Measurements from ENCODE around the gene RNF133.

RNF133 gene

GRCh38 chr7:122699017-122699416 is at the start of gene RNF133:
Gene RNF133 (minus strand): TSS chr7:122699117. CDS start chr7:122698918, 199 bp downstream.
- no peak for DNase-seq

- no peak for DNase-seq
These were observed 49.3 kb upstream of the RNF133 start for GRCh38 chr7:122748195-122748594.

GRCh38 chr7:122746948-122747347 is 48.0 kb upstream of the RNF133 start:
- DNase-seq: no peak

DNA sequence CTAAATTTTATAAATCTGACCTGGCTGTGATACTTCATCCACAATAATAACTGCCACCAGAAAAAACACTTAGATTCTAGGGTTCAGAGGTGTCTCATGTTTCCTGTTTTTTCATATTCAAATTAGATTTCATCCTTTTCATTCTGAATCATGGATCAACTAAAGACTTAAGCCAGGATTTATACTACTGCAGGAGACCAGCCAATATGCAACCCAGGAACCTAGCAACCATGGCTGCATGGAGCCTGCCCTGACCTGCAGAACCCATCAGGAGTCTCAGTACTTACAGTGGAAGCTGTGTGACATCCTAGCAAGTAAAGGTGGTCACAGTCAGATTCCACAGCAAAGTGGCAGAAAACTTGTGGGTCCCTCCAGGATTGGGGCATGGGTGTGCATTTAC is 44.3 kb upstream of the RNF133 start:
- DNase-seq: no peak

DNA sequence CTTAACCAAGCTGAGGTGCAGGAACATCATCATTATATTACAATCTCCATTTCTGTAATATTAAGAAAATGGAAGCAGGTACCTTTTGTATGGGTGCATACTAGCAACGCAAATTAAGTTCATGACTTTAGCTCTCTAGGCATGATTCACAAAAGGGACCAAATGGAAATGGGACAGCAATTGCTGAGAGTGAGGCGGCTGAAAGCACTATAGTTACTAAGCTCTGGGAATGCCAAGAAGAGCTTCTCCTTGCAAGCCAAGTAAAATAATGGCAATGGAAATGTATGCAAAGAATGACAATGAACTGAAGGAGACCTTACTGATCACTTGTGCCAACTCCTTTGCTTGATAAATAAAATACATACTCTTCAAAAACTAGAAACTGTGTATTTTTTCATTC is 40.0 kb upstream of the RNF133 start:
- no peak for DNase-seq

- no peak for DNase-seq
These were observed 37.3 kb upstream of the RNF133 start for GRCh38 chr7:122736183-122736582.

GRCh38 chr7:122727759-122728158 is 28.8 kb upstream of the RNF133 start:
- DNase-seq: no peak

- no peak for DNase-seq
These were observed 28.4 kb upstream of the RNF133 start for GRCh38 chr7:122727354-122727753.

DNA sequence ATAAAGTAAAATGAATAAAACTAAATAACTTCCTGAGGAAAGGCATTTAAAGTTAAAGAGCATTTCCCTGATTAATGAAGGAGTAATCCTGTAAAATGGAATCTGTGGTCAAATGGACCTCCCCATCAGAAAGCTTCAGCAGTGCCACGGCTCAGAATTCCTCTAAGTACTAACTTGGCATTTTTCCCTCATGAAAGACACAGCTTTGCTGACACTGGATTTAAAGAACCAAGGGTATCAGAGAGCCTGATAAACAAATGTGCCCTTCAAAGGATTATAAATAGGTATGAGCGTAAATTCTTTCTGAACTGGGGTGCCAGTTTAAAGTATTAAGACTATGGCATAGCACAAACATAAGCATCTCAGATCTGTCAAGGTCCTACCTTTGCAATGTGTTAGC is 28.0 kb upstream of the RNF133 start:
- DNase-seq: no peak

GRCh38 chr7:122724366-122724765 is 25.4 kb upstream of the RNF133 start:
- no peak for DNase-seq

GRCh38 chr7:122719010-122719578 is 20.2 kb upstream of the RNF133 start:
- no peak for DNase-seq

GRCh38 chr7:122717356-122718089 is 18.6 kb upstream of the RNF133 start:
- no peak for DNase-seq

DNA sequence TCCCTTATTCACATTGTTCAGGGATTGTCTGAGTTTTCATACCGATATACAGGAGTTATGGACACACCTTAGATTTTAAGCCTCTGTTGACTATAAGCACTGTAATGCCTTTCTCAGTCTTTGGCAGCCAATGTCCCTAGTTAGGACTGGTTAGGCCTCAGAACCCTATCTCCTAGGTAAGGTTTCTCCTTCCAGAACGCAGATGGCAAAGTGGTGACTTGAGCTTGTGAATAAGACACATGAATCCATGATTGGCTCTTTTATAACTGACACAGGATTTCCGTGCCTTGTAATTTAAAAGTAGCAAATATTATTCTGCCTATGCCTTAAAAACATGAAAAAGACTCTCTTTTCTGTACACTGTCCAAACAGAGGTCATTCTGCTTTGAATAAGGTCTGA is 16.3 kb upstream of the RNF133 start:
- no peak for DNase-seq

- DNase-seq: no peak
These were observed 12.0 kb upstream of the RNF133 start for GRCh38 chr7:122710916-122711315.

DNA sequence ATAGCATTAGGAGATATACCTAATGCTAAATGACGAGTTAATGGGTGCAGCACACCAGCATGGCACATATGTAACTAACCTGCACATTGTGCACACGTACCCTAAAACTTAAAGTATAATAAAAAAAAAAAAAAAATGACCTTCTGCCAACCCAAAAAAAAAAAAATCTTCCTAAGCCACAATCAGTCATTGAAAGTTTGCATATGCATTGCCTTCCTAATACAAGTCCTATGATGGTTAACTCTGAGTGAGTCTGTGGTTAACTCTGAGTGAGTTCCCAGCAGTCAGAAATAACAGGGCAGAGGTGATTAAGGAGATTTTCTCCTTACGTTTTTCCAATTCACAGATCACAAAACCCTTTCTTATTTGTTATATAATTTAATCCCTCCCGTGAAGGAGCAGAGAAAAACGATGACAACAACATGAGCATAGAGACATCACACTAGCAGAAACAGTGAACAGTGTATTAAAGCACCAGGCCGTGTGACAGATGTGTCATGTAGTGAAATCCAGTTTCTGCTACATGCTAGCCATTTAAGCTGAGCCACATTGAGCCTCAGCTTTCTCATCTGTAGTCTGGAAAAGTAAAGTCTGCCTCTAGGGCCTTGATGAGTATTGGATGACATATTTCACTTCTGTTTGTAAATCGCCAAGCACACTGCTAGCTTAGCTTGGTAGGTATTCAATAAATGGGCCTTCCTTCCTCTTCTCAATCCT is 11.2 kb upstream of the RNF133 start:
- no peak for DNase-seq

DNA sequence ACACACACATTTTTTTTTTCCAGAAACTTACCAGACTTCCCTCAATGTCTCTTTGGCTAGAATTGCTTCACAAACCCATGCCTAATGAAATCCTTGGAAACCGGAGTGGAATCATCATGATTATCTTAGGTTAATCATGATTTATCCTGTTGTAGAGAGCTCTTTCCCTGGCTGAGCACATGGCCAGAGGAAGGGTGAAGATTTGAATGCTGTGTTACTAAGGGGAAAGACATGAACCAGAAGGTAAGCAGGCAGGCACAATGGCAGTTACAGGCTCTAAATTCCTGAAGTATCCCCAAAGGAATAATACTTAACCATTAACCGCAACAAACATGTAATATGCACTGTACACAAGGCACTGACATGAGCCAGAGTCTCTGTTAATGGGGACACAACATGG is 7.9 kb upstream of the RNF133 start:
- DNase-seq: no peak

DNA sequence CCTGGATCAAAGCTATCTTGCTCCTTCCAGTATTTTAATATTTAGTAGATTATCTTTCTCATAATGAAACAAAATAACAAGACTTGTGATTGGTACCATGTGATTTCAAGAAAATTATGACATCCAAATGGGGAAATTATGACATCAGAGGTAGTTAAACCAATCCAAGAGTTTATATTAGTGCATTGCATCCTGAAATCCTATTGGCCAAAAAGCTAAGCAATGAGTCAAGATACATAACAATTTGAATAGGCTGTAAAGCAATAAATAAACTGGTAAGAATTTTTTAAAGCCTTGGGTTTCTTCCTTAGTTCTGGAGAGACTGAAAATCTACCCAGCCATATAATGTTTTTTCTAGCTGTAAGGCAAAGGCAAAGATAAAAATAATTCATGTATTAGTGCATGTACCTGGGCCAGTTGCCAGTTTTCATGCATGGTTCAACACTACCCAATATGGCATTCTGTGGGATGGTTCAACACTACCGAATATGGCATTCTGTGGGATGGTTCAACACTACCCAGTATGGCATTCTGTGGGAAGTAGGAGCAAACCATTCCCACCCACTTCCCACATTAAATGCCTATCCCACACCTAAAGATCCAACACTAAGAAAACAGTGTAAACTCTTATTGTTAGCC is 4.1 kb upstream of the RNF133 start, which contains the start of gene RNF148:
Gene RNF148 (minus strand): TSS at position 51 of the 639 bp plus-strand sequence. CDS start 172 bp downstream, outside the sequence.
- no peak for DNase-seq

DNA sequence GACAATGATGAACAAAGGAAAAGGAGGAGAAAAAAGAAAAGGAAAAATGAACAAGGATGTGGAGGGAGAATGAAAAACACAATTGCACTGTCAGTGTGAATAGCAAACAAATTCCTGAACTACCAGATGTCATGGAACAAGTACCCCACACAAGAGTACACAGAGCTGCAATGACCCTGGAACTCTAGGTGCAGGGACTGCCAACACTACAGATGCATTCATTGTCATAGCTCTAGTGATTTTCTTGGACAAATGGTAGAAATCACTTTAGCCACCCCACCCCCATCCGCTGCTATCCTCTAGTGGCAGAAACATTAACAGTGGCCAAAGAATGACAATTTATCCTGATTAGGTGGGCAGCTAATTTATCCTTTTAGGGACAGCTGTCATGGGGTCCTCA is 3.1 kb downstream of the RNF133 start:
- no peak for DNase-seq

DNA sequence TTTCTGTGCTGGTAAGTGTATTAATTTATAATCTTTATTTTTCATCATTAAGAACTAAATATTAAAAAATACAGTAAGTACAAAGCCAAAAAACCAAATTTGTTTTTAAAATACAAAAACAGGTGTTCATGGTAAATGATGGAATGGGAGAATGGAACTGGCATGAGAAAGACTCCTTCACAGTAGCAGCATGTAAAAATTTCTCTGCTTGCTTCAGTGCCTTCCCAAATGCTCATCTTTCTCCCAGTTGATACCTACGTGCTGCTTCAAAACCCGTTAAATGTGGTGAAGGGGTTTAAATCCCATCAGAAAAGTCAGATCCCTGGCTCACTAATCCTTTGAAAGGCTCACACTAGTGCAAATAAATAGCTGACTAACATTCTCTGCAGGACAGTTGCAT is 4.2 kb downstream of the RNF133 start:
- DNase-seq: no peak

DNA sequence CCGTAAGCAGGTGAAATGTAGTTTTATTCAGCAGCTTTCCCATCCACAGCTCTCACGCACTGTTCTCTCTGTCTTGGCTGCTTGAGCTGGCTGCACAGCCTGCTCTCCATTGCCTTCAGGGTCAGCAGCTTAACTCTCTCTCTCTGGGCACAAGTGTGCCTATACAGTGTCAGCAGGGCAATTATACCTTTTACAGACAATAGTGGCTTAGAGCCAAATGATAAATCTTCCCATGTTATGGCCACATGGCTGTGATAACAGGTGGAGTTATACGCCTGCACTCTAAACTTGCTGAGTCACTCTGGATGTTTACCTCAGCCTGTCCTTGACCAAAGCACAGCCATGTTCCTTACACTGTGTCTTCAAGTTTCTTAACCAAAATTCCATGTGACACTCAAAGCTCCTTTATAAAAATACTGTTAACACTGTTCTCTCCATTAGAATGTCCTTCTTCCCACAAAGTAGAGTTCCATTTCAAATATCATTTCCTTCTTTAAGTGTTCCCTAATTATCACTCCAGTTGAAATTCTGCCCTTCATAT is 6.1 kb downstream of the RNF133 start:
- no peak for DNase-seq

DNA sequence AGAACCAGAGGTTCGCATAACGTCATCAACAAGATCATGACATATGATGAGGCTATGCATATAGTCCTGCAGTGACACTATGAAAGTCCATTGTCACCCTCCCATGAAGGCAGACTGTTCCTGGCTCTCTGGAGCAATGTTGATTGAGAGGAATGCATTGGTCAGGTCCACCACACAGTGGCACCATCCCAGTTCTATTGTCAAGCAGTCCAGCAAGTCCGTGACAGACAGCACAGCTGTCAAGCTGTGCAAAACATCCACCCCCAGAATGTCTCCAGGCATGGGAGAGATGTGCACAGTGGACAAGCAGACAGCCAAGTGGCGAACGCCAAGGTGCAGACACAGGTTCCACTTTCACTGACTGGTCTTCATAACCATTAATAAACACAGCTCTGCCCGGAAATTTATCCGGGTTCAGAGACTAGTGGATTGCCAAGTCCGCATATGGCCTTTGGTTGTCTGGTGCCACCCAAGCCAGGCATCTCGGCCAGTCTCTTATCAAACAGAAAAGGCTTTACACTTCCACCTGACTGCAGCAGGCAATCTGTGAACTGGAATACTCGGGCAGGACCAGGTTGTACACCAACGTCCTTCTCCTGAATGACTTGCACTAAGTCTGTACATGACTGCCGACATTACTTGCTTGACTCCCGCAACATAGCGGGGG is 7.2 kb downstream of the RNF133 start:
- no peak for DNase-seq

GRCh38 chr7:122689346-122690109 is 9.4 kb downstream of the RNF133 start:
- DNase-seq: no peak

Data from fibroblast of skin of right biceps (primary cell).